GM23248 (cell line): ENCODE results near the gene KHDRBS2. TPM values are rescaled to one million over a fixed set of nuclear protein-coding genes. Genes with fewer than 3 reads are reported as not detected.

Experiments used
- DNase-seq: peaks from one replicate; pipeline ENCODE4 v3.0.0-alpha.2; 2015
- H2AFZ ChIP-seq: fragments of 200-600 bp; sonication (generic); 2 replicates; pipeline ENCODE4 v1.6.1; 2016; ENCODE audit warnings: antibody characterized with exemption
- H3F3A ChIP-seq: fragments of 200-600 bp; sonication (generic); 2 replicates; pipeline ENCODE4 v1.6.1; 2016; ENCODE audit warnings: mild to moderate bottlenecking, antibody characterized with exemption, mixed run types; ENCODE audit not compliant: insufficient read depth
- H3K27ac ChIP-seq: fragments of 200-600 bp; sonication (generic); 2 replicates; pipeline ENCODE4 v1.5.1; 2016; ENCODE audit warnings: mild to moderate bottlenecking
- H3K27me3 ChIP-seq: fragments of 200-600 bp; sonication (generic); replicated peaks from 2 replicates; pipeline ENCODE4 v1.6.1; 2016; ENCODE audit warnings: mild to moderate bottlenecking; ENCODE audit not compliant: insufficient read depth
- H3K36me3 ChIP-seq: fragments of 200-600 bp; sonication (generic); 2 replicates; pipeline ENCODE4 v1.6.1; 2016; ENCODE audit warnings: low read depth, mild to moderate bottlenecking
- H3K4me1 ChIP-seq: fragments of 200-600 bp; sonication (generic); 2 replicates; pipeline ENCODE4 v1.6.1; 2016; ENCODE audit warnings: mild to moderate bottlenecking; ENCODE audit not compliant: insufficient read depth
- H3K4me2 ChIP-seq: fragments of 200-600 bp; sonication (generic); one replicate; pipeline ENCODE4 v1.6.1; 2016; ENCODE audit warnings: mild to moderate bottlenecking; ENCODE audit not compliant: unreplicated experiment
- H3K4me3 ChIP-seq: fragments of 200-600 bp; sonication (generic); 2 replicates; pipeline ENCODE4 v1.5.1; 2016; ENCODE audit warnings: mild to moderate bottlenecking
- H3K79me2 ChIP-seq: fragments of 200-600 bp; sonication (generic); 2 replicates; pipeline ENCODE4 v1.6.1; 2016; ENCODE audit warnings: mild to moderate bottlenecking; ENCODE audit not compliant: insufficient read depth
- H3K9ac ChIP-seq: fragments of 200-600 bp; sonication (generic); 2 replicates; pipeline ENCODE4 v1.6.1; 2016; ENCODE audit warnings: mild to moderate bottlenecking
- H3K9me2 ChIP-seq: fragments of 200-600 bp; sonication (generic); 2 replicates; pipeline ENCODE4 v1.6.1; 2016; ENCODE audit warnings: mixed run types, mild to moderate bottlenecking, moderate library complexity; ENCODE audit not compliant: insufficient read depth
- H3K9me3 ChIP-seq: fragments of 200-600 bp; sonication (generic); one replicate; pipeline ENCODE4 v1.6.1; 2017; ENCODE audit warnings: low read depth
- H4K20me1 ChIP-seq: fragments of 200-600 bp; sonication (generic); 2 replicates; pipeline ENCODE4 v1.6.0; 2016; ENCODE audit not compliant: insufficient read depth
- EZH2 ChIP-seq: fragments of 200-600 bp; sonication (generic); IDR thresholded peaks from 2 replicates; pipeline ENCODE4 v1.6.1; 2018; ENCODE audit warnings: antibody characterized with exemption, mild to moderate bottlenecking; ENCODE audit not compliant: insufficient read depth, poor library complexity, severe bottlenecking
- EZH2phosphoT487 ChIP-seq: fragments of 200-600 bp; sonication (generic); IDR thresholded peaks from 2 replicates; pipeline ENCODE4 v1.6.1; 2018; ENCODE audit warnings: antibody characterized with exemption, moderate library complexity, mild to moderate bottlenecking, low read depth; ENCODE audit not compliant: insufficient read depth
- WGBS, 2 experiments: methylation state at CpG; one replicate each; pipeline ENCODE4 v1.1.6; 2015 to 2017; ENCODE audit warnings: low lambda C conversion rate in 2 of 2, low coverage in 1 of 2; ENCODE audit errors: missing lambda C conversion rate in 2 of 2; 5-methylcytosine and 5-hydroxymethylcytosine counted together
- in situ Hi-C: fragments of 300-500 bp; cut with MboI; formaldehyde crosslinking; loops from 2 replicates; pipeline ENCODE4 v1.15.0; 2020
- polyA plus RNA-seq: library from polyadenylated mRNA; unstranded; fragments of >200 nt; fragmentation: Nextera tagmentation; extraction: Ambion mirVana; gene quantifications from 2 replicates; pipeline ENCODE4 v1.2.1, GENCODE V29; 2016
- total RNA-seq: library from RNA; depleted of rRNA; stranded (reverse); fragments of >200 nt; shearing (Covaris generic); gene quantifications from 2 replicates; pipeline ENCODE4 v1.2.3, GENCODE V29; 2014; rRNA removed

KHDRBS2 gene
- total RNA-seq = not detected in 2 replicates
- polyA plus RNA-seq = not detected in 2 replicates

GRCh38 chr6:62285612-62286469 is at the start of gene KHDRBS2:
TSS of gene KHDRBS2 (minus strand) at chr6:62286225.
- Histone ChIP-seq H3K4me1 (no peaks in the 10 kb centered on the region), H2AFZ (no peak within 1 kb of the TSS), H3K27ac (no peak within 1 kb of the TSS), H3K4me3 (no peak within 1 kb of the TSS), H4K20me1 (no peaks in the 10 kb centered on the region), H3K4me2 (no peak within 1 kb of the TSS), H3F3A (no peaks in the 10 kb centered on the region), H3K79me2 (no peaks in the 10 kb centered on the region), H3K9me2 (no peaks in the 10 kb centered on the region), H3K36me3 (no peaks in the 10 kb centered on the region), H3K9ac (no peak within 1 kb of the TSS), H3K27me3 (peaks cover 9% of the 10 kb centered on the region), H3K9me3 (no peaks in the 10 kb centered on the region)
- TF ChIP-seq EZH2phosphoT487 (no peak), EZH2 (no peak)
- DNase-seq = peak; percentile 3
- in situ Hi-C loops = no loop called here
- 2 to 4% methylated on average over 63 to 65 of the region's 66 CpGs for WGBS, 2 experiments

GRCh38 chr6:62328607-62329006 is 42.6 kb upstream of the KHDRBS2 start:
- WGBS, 2 experiments = 10 to 16% methylated on average over 2 of the region's 2 CpGs
- Histone ChIP-seq H3F3A (no peaks in the 10 kb centered on the region), H3K4me2 (no peak overlapping the region), H3K9me3 (no peaks in the 10 kb centered on the region), H3K4me1 (no peaks in the 10 kb centered on the region), H3K36me3 (no peaks in the 10 kb centered on the region), H4K20me1 (no peaks in the 10 kb centered on the region), H3K27ac (no peak overlapping the region), H3K79me2 (no peaks in the 10 kb centered on the region), H3K9ac (no peak overlapping the region), H3K27me3 (no peaks in the 10 kb centered on the region), H3K4me3 (no peak overlapping the region), H3K9me2 (no peaks in the 10 kb centered on the region), H2AFZ (no peak overlapping the region)
- in situ Hi-C loops = no loop called here
- TF ChIP-seq EZH2phosphoT487 (no peak), EZH2 (no peak)
- DNase-seq = no peak

- WGBS, 2 experiments = 23 to 31% methylated on average over 4 of the region's 4 CpGs
- Histone ChIP-seq H3F3A (no peaks in the 10 kb centered on the region), H3K4me1 (no peaks in the 10 kb centered on the region), H4K20me1 (no peaks in the 10 kb centered on the region), H3K9me2 (no peaks in the 10 kb centered on the region), H3K4me3 (no peak overlapping the region), H3K9ac (no peak overlapping the region), H3K36me3 (no peaks in the 10 kb centered on the region), H3K27ac (no peak overlapping the region), H3K27me3 (no peaks in the 10 kb centered on the region), H3K4me2 (no peak overlapping the region), H3K9me3 (no peaks in the 10 kb centered on the region), H3K79me2 (no peaks in the 10 kb centered on the region), H2AFZ (no peak overlapping the region)
- TF ChIP-seq EZH2phosphoT487 (no peak), EZH2 (no peak)
- DNase-seq = no peak
- in situ Hi-C loops = no loop called here
Observed at GRCh38 chr6:62324834-62325233, 38.8 kb upstream of the KHDRBS2 start.

GRCh38 chr6:62323818-62324431 is 37.9 kb upstream of the KHDRBS2 start:
- Histone ChIP-seq H3K4me3 (no peak overlapping the region), H3K27me3 (no peaks in the 10 kb centered on the region), H3F3A (no peaks in the 10 kb centered on the region), H3K9me2 (no peaks in the 10 kb centered on the region), H3K27ac (no peak overlapping the region), H2AFZ (no peak overlapping the region), H3K36me3 (no peaks in the 10 kb centered on the region), H4K20me1 (no peaks in the 10 kb centered on the region), H3K9ac (no peak overlapping the region), H3K9me3 (no peaks in the 10 kb centered on the region), H3K4me1 (no peaks in the 10 kb centered on the region), H3K4me2 (no peak overlapping the region), H3K79me2 (no peaks in the 10 kb centered on the region)
- no peak for DNase-seq
- in situ Hi-C loops = no loop called here
- 13 to 18% methylated on average over 7 of the region's 7 CpGs for WGBS, 2 experiments
- no peak for TF ChIP-seq EZH2
- no peak for TF ChIP-seq EZH2phosphoT487
